Pancreas (tissue), 10 donors: ENCODE results near the gene GMPPA. TPM values are rescaled to one million over a fixed set of nuclear protein-coding genes. Genes with fewer than 3 reads are reported as not detected.
A peak's percentile ranks its signal among the peaks of the same experiment; 100 is the strongest.

Source experiments
- ATAC-seq, 4 donors: fragments of 200-7000 bp; cut with Tn5 transposase; one replicate each; pipeline versions ENCODE4 v1.8.0 to v1.9.1; 2020; ENCODE audit warnings: mild to moderate bottlenecking in 4 of 4, moderate library complexity in 4 of 4
- DNase-seq, 6 donors: peaks; one replicate each; pipeline ENCODE4 v3.0.0-alpha.2; 2020
- FAIRE-seq: peaks from 2 replicates; lab custom pipeline; 2012; peaks lifted over from hg19 to GRCh38; lab: Jason Lieb, UNC
- H3K27ac ChIP-seq, 4 donors: fragments of 200-600 bp; sonication (generic); 1 replicate in 3 of 4; 2 replicates in 1 of 4; pipeline versions ENCODE4 v1.5.0 to v1.8.0; 2020
- H3K27me3 ChIP-seq, 4 donors: fragments of 200-600 bp; one replicate each; pipeline ENCODE4 v1.8.0; 2021
- H3K36me3 ChIP-seq, 3 donors: fragments of 200-600 bp; sonication (generic) in 1 of 3; one replicate each; pipeline versions ENCODE4 v1.5.0 to v1.8.0; 2020 to 2021
- H3K4me1 ChIP-seq, 3 donors: fragments of 200-600 bp; one replicate each; pipeline ENCODE4 v1.8.0; 2021
- H3K4me3 ChIP-seq, 4 donors: fragments of 200-600 bp; sonication (generic) in 2 of 4; one replicate each; pipeline versions ENCODE4 v1.5.0 to v1.8.0; 2020 to 2021
- H3K9me3 ChIP-seq, 4 donors: fragments of 200-600 bp; one replicate each; pipeline ENCODE4 v1.8.0; 2021
- WGBS, 2 donors: extraction: QIAGEN DNeasy Blood & Tissue Kit; methylation state at CpG; one replicate each; pipeline ENCODE4 v1.1.7; 2013; 5-methylcytosine and 5-hydroxymethylcytosine counted together
- intact Hi-C, 3 donors: fragments of 100-400 bp; cut with DNase I; formaldehyde crosslinking; loops; one replicate each; pipeline versions ENCODE4 v1.11.1 to v1.14.2; 2022
- polyA plus RNA-seq, 2 donors: library from polyadenylated mRNA; stranded (reverse); fragments of 200-250 nt; gene quantifications; one replicate each; pipeline ENCODE4 v1.2.3, GENCODE V29; 2013
- total RNA-seq, 6 donors: library from RNA; stranded (reverse); fragmentation: NEBNext Ultra II Directional in 4 of 6; extraction: Animal tissue kit (Norgen Biotek cat#: 25700) in 4 of 6; gene quantifications; one replicate each; pipeline versions ENCODE4 v1.2.1 to v1.2.4, GENCODE V29; 2021 to 2023
- TF ChIP-seq, protein P1 (sequence below), 4 donors: fragments of 200-600 bp; sonication (generic) in 3 of 4; IDR thresholded peaks; one replicate each; pipeline versions ENCODE4 v1.5.0 to v1.8.0; 2021; ENCODE audit warnings: antibody characterized with exemption in 4 of 4
- donor health status: healthy with polysubstance abuse.
- donor health status: DM: no; HTN: no; CAD: no; lungs with moderate emphysema.
- donor health status: DM: no; HTN: no; CAD: no.
- donor health status: control.
- donor health status: control.
- donor health status: Bipolar disorder and iron deficiency.
- donor health status: DM: yes; HTN: yes; CAD: no.
- donor health status: DM: no; HTN: no; CAD: no.
- donor health status: DM: no; HTN: no; CAD: no.
- donor health status: DM: yes; HTN: yes; CAD: no.

The GMPPA gene
- total and polyA plus RNA-seq, 8 donors = 24.4 to 90.8 (median 35.6) TPM

DNA sequence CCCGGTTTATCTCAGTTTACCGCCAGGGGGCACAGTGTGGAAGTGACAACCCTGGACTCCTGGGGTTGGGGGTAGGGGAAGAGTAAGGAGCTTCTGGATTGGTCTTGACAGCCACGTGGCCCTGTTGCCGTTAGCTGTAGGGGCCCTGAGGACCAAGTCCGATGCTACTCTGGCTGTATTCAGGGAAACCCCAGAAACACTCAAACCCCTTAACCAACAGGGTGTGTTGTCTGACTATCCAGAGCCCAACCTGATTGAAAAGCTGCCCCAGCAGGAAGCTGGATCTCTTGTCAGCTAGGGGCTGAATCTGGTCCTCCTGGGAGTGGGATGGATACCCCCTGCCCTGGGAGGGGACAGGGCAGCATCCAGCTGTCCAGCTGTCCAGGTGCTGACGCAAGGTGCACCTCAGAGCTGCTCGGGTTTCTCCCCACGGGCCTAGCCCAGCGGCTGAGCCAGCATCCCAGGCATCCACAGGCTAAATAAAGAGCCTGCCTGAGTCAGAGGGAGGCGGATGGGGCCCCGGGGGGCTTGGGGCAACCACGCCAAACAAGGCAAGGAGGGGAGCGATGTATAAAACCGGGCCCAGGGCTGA is 3.1 kb upstream of the GMPPA start:
- H3K9me3 ChIP-seq = no peaks in the 10 kb centered on the region
- H3K36me3 ChIP-seq = no peaks in the 10 kb centered on the region
- FAIRE-seq = no peak
- peak; percentile 40 to 72 (median 59) for DNase-seq
- no peak overlapping the region for H3K4me3 ChIP-seq
- TF ChIP-seq, protein P1, sequence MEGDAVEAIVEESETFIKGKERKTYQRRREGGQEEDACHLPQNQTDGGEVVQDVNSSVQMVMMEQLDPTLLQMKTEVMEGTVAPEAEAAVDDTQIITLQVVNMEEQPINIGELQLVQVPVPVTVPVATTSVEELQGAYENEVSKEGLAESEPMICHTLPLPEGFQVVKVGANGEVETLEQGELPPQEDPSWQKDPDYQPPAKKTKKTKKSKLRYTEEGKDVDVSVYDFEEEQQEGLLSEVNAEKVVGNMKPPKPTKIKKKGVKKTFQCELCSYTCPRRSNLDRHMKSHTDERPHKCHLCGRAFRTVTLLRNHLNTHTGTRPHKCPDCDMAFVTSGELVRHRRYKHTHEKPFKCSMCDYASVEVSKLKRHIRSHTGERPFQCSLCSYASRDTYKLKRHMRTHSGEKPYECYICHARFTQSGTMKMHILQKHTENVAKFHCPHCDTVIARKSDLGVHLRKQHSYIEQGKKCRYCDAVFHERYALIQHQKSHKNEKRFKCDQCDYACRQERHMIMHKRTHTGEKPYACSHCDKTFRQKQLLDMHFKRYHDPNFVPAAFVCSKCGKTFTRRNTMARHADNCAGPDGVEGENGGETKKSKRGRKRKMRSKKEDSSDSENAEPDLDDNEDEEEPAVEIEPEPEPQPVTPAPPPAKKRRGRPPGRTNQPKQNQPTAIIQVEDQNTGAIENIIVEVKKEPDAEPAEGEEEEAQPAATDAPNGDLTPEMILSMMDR (IDR thresholded peaks at IDR 0.05) = peak in 3 of 4 donors; percentile 5 to 30 (median 6)
- 26 to 32% methylated on average over 14 of the region's 14 CpGs for WGBS, 2 donors
- H3K27me3 ChIP-seq = no peaks in the 10 kb centered on the region
- H3K4me1 ChIP-seq = peaks cover 0 to 15% (median 4%) of the 10 kb centered on the region in 3 donors
- intact Hi-C loops = no loop called here
- no peak overlapping the region for H3K27ac ChIP-seq
- no peak for ATAC-seq

DNA sequence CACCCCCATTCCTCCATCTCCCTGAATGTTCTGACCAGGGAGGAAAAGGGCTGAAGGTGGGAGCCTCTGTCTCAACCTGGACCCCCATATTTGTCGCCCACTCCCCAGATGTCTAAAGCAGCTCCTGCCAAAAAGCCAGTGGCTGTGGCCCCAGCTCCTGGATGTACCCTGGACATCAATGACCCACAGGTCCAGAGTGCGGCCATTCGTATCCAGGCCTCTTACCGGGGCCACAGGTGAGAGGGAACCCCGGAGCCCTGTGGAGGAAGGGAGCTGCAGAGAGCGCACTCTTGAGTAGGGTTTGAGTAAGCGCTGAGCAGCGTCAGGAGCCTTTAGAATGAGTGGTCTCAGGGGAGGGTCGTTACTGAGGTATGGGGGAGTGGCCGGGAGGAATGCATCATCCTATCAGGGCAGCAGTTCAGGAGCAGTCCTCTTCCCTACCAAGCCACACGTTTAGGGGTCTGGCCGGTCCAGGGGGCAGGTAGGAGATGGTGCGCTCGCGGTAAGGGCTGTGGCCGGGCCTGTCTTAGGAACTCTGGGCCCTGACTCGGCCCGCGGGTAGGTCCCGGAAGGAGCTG is 2.4 kb upstream of the GMPPA start:
- TF ChIP-seq, protein P1 (IDR thresholded peaks at IDR 0.05) = no peak
- intact Hi-C loops = no loop called here
- ATAC-seq (no peak), DNase-seq (peak in 1 of 6 donors; percentile 64), FAIRE-seq (no peak)
- 41 to 45% methylated on average over 18 to 20 of the region's 20 CpGs for WGBS, 2 donors
- no peak overlapping the region for H3K27ac ChIP-seq
- no peaks in the 10 kb centered on the region for H3K9me3 ChIP-seq
- H3K4me3 ChIP-seq = no peak overlapping the region
- no peaks in the 10 kb centered on the region for H3K36me3 ChIP-seq
- peaks cover 0 to 15% (median 4%) of the 10 kb centered on the region in 3 donors for H3K4me1 ChIP-seq
- no peaks in the 10 kb centered on the region for H3K27me3 ChIP-seq

GRCh38 chr2:219496825-219497494 is 1.7 kb upstream of the GMPPA start:
- ATAC-seq (no peak), FAIRE-seq (no peak), DNase-seq (peak in 3 of 6 donors; percentile 30 to 86 (median 63))
- intact Hi-C loops = no loop called here
- Histone ChIP-seq H3K36me3 (no peaks in the 10 kb centered on the region), H3K27me3 (no peaks in the 10 kb centered on the region), H3K4me3 (peak overlapping the region in 3 of 4 donors; percentile 60 to 67 (median 65)), H3K4me1 (peaks cover 0 to 15% (median 4%) of the 10 kb centered on the region in 3 donors), H3K9me3 (no peaks in the 10 kb centered on the region), H3K27ac (no peak overlapping the region)
- WGBS, 2 donors = 13 to 15% methylated on average over 61 of the region's 61 CpGs
- TF ChIP-seq, protein P1 (IDR thresholded peaks at IDR 0.05) = no peak

- FAIRE-seq (no peak), DNase-seq (peak; percentile 83 to 94 (median 90)), ATAC-seq (peak; percentile 79 to 89 (median 82))
- peak overlapping the region; percentile 75 to 95 (median 88) for H3K27ac ChIP-seq
- H3K36me3 ChIP-seq = no peaks in the 10 kb centered on the region
- no peaks in the 10 kb centered on the region for H3K27me3 ChIP-seq
- H3K9me3 ChIP-seq = no peaks in the 10 kb centered on the region
- TF ChIP-seq, protein P1 (IDR thresholded peaks at IDR 0.05) = no peak
- WGBS, 2 donors = 1 to 2% methylated on average over 56 to 59 of the region's 59 CpGs
- intact Hi-C loops = no loop called here
- peaks cover 0 to 15% (median 4%) of the 10 kb centered on the region in 3 donors for H3K4me1 ChIP-seq
- H3K4me3 ChIP-seq = peak overlapping the region; percentile 30 to 67 (median 62)
Measured at GRCh38 chr2:219497495-219498279, 1.0 kb upstream of the GMPPA start.
